Fibroblast of skin of right biceps (primary cell): ENCODE data around the gene SMARCA2.

Experiments used
- DNase-seq: peaks from one replicate; pipeline ENCODE4 v3.0.0-alpha.2; 2013

SMARCA2 gene

DNA sequence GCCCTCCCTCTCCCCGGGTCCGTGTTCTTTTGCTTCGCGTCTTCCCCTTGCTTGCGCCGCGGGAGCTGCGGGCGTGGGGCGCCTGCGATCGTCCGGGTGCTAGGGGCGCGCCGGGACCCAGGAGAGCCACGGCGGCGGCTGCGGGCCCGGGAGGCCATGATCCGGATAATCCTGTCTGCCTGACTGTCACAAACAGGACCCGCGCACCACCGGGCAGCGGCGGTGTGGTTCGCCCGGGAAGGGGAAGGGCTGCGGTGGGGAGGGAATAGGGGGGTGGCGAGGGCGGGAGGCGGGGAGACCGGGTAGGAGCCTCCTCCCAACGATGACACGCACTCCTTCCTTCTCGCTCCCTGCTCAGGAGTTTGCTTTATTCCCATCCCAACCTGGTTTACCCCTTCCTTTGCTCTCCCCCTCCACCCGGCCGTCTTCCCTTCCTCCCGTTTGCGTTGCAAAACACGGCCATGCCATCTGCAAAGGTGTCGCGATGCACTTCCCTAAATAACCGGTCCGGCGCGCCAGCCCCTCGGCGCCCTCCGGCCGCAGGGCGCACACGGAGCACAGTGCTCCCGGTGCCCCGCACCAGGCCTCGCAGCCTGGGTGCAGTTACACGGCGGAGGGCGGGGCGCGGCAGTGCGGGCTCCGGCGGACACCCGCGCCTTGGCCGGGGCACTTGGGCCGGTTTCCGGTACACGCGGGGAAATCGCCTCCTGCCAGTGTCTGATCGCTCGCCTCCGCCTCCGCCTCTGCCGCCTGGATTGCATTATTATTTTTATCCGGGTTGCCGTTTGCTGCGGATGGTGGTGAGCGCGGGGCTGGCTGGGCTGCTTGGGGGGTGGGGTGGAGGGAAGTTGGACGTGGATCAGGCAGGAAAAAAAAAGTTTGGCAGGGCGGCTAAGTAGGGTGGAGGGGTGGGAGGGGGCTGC, 1.5 kb downstream of the SMARCA2 start:
- DNase-seq, result peak; percentile 83

DNA sequence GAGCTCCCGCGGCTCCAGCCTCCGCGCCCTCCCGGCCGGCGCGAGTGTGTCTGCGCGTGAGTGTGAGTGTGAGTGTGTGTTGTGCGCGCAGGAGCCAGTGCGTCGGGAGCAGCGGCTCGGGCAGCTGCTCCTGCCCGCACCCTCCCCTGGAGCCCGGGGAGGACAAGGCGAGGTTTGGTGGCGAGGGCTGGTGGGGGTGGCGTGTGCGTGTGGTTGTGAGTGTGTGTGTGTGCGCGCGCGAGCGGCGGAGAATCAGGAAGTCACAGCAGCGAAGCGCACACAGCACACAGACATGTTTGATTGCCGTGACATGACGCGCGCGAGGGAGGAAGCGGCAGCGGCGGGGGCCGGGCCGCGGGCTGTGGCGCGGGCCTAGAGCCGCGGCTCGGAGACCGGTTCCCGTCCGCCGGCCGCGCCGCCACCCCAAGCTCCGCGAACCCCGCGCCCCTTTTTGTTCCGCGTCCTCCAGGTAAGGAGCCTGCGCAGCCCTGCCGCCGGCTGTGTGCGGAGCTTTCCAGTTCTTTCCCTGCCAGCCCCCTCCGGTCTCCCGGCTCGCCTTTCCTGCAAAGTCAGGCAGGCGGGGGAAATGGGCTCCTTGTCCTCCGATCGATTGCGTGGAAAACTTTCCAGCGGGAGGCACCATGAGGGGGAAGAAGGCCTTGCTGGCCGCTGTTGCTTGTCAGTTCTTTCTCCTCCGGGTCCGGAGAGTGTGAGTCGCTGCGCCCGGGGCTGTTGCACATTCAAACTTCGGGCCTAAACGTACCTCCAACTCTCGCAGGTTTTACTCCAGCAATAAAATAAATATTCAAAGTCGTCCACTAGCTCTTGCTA, 2.4 kb downstream of the SMARCA2 start:
- peak; percentile 82 for DNase-seq

DNA sequence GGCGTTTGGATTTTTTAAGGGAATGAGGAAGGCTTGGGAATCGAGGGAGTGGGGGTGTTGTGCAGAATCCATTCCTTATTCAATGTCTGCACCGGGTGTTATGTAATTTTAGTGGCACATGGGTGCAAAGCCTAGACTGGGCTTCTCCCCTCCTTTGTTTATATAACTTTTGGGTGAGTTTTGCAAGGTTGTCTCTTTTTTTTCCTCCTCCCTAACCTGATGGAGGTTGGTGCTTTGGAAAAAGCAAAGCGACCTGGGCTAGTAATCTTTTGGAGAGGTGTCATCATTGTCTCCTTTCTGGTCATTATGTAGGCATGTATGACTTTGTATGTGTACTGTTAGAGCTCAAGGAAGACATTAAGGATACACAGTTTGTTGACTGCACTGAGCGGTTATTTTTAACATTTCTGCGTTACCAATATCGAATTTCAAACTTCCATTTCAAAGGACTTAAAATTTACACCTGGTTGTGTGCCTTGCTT, 3.1 kb downstream of the SMARCA2 start:
- DNase-seq, result peak; percentile 11

DNA sequence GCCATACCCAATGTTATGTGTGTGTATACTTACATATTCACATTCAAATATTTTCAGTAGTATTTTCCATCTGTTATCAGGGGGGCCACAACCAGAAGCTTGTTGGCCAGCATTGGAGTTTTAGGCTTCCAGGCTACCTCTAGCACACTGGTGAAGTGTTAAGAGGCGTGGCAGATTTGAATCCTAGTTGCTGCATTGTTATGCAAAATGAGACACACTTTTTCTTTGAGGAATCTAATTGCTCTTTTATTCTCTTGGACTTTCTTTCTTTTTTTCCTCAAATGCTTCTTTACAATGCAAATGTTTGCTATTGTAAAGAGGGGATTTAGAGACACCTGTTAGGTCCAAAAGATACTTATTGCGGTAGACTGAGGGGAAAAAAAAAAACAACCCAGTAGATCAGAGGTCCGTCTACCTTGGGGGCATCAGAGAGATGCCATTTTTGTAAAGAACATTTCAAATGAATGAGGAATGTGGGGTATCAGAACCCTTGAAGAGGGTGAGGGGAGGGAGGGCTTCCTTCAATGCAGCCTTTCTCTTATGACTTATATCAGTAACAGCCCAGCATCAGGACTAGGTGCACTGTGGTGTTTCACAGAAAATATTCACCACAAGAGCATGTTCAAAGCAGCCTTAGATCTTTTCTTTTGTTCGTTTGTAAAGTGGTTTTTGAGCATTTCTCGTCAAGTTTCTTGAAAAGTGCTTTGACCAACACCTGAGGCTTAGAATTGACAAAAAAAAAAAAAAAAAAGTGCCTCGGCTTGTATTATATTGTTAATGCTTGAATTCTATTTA, 3.8 kb downstream of the SMARCA2 start:
- no peak for DNase-seq

DNA sequence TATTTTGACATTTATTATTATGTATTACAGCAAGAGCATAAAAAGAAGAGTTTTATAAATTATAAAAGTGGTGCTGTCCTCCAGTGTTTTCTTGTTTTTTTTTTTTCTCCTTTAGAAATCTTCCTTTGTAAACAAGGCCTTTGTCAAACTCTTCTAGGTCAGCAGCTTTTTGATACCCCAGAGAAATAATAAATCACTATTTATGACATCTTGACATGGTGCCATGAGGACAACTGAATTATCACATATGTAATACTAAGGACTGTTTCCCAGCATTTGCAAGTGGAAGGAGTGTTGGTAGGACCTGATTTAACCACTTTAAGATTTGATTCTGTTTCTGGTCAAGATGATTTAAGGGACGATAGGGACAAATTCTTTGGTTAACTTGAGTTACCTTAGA, 4.6 kb downstream of the SMARCA2 start:
- no peak for DNase-seq

DNA sequence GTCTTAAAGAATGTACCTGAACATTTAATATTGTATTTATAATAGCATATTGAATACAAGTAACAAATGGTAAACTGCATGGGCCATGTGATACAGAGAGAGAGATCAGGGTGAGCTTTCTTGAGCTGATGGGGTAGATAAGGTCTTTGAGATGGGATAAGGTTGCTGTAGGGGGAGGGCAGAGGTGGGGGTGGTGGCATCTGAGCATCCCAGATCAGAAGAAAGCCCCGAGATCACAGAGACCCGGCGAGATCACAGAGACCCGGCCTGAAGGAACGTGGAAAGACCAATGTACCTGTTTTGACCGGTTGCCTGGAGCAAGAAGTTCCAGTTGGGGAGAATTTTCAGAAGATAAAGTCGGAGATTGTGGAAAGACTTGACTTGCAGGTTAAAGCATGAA, 6.6 kb downstream of the SMARCA2 start:
- DNase-seq, result no peak

DNA sequence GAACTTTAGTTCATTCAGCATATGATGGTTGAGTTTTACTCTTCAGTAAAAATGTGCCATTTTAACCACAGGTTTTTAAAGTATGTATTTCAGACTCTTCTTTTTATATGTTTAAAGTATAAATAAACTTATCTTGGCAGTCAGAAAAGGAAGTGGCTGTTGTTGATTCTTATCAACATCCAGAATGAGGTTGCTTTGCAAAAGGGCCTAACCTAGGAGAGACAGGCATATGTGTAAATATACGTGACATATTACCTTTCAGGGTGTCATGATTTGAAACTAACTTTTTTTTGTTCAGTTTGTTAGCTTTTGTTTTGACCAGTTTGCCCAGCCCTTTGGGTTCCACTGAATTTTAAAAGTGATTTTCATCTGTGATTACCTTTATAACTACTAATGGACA, 7.4 kb downstream of the SMARCA2 start:
- no peak for DNase-seq

DNA sequence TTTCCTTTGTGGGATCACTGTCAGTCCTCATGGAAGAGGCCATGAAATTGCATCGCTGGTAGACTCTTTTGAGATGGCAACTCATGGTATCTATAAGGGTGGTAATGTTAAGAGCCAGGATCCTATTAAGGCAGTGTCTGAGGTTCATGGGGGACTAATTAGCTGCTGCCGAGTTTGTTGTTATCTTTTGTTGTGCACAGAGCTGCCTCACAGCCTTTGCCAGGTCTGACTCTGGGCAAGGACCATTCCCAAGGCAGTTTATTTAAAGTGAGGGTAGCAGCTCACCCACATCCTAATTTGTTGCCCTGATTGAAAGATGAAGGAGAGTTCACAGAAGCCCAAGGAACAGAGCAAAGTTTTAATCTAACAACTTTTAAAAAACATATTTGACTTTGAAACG, 7.9 kb downstream of the SMARCA2 start:
- DNase-seq, result no peak

DNA sequence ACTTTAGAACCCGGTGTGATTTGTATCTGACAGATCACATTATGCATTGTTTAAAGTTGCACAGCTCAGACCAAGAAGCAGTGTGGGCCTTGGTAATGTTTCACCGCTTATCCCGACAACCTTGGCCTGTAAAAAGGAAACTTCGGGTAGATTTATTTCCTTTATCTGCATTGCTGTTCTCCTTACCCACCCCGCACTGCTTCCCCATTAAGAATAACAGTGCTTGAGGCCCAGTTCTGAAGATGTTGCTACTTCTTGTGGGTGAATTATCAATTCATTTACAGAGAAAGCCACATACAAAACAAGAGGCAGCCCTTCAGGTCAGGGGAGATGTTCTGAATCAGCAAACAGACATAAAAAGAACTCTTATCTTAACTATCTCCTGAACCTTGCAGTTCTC, 8.4 kb downstream of the SMARCA2 start:
- no peak for DNase-seq

DNA sequence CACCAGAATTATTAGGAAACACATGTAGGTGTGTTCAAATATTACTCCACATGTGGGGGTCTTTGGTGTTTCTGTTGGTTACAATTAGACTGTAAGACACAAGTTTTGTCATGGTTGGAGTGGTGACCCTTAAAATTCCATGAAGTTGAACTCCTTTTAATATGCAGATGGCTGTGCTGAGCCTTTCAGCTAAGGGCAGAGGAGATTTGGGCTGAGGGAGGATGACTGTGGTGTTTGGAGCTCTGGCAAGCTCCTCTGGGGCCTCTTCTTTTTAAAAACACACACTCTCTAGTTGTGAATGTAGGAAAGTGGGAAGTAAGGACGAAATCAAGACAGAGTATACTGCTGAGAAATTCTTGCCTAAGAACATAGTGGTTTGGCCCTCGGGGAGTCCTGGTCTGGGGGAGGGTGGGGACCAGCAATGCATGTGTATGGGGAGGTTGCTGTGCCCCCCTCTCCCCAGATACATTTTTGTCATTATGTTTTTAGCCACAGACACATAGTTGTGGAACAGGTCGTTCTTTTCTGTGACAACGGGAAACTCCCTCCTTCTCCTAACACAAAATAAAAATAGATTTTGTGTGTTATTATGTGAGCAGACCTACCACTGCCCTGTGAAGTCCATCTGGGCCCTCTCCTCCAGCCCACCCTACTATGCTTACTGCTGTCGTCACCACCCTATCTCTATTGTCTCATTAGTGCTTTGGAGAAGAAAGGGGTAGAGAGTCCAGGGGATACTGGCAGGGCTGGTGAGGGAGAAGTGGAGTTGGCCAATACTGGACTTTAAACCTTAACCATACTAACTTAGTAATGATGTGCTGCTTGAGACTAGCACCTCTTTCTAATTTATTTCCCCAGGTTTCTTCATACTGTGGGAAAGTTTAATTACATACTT, 10.0 kb downstream of the SMARCA2 start:
- DNase-seq, result peak; percentile 53

DNA sequence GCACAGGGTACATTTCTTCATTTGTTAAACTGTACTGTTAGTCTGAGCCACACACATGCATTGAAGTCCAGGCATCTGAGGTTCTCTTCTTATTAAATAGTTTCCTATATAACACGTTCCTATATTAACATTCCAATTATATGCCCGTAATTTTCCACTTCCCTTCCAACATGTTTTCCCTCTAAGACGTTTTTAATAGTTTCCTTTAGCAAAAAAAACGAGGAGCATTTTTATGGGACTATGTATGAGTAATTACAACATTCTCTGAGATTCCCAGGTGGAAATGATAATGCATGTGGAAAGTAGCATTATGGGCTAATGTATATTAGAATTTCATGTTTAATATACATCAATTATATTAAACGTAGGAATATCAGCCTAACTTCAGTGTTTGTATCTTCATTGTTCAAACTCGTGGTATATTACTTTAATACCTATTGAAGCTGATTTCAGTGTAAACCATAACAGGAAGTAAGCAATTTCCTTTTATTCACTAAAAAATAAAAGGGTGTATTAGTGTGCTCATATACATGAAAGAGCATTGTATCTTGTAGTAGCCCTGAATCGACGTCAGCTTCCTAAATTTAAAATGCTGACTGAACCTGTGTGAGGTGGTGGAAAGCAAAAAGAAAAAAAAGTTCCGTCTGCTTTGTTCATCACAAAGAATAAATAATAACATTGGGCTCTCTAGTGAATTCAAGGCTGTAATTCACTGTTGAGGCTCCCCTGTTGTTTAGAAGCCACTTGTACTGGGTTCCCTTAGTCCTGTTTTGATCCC, 11.3 kb downstream of the SMARCA2 start:
- peak; percentile 50 for DNase-seq

DNA sequence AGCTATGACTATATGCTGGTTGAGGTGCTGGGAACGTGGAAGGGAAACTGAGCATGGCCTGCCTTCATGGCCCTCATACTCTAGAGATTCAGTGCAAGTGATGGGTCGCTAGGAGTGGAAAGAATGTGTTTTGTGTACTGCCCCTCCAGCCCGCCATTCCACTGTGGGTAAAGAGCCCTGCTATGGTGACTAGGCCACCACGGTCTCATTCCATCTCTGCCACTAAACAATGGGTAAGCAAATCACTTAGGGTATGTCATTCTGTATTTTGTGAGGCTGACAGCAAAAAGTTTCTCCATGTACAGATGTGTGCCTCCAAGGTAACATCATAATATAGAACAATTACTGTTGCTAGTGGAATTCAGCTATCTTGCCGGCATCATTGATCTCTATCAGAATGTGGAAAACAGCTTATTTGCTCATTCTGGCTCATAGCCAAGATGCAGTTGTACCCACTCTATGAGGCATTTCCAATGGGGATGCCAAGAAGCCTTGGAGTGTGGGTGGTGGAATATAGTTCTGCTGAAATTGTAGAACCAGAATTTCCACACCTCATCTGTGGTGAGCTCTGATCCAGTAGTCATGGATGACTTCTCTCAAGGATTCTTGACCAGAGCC, 12.5 kb downstream of the SMARCA2 start:
- DNase-seq, result no peak

DNA sequence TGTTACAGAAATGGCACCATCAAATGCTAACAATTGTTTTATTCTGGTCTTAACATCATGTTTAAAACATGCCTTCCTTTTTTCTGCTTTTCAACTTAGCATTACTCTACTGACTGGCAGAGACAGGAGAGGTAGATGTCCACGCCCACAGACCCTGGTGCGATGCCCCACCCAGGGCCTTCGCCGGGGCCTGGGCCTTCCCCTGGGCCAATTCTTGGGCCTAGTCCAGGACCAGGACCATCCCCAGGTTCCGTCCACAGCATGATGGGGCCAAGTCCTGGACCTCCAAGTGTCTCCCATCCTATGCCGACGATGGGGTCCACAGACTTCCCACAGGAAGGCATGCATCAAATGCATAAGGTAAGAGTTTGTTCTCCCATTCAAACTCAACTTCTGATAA, 13.7 kb downstream of the SMARCA2 start:
- no peak for DNase-seq

DNA sequence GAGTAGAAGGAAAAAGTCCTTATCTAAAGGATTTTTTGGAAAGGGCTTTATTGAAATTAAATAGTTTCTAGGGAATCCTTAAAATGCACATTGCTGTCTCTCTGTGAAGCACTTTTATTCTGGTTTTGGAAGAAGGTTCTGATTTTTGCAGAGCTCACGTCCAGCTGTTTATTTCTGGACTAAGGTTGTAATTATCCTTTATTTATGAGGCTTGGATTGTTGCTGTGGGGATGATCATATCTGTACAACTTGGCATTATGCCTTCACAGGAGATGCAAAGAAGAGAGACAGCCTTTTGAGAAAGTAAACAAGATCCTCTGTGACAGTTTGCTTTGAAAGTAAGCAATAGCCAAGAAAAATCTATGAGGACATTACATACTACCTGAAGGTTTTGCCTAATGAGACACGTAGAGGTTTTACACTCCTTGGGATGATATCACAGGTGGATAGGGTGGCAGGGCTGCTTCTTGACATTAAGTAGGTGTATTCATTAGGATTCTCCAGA, 14.6 kb downstream of the SMARCA2 start:
- DNase-seq, result no peak

DNA sequence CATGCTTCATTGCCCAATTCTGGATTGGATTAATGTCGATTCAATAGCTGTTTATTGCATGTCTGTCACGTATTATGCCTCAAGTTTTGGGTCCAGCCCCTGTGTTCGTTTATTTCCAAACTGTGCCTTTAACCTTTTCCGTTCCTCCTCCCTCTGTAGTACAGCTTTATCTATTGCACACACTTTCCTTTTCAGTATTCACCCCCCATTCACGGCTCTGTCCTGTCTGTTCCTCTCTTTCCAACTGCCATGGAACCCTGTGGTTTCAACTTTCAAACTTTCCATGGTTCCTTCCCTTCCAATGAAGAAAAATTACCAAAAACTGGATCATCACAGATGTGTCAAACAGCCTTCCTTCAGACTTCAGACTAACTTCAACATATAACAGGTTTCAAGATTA, 17.1 kb downstream of the SMARCA2 start:
- no peak for DNase-seq

DNA sequence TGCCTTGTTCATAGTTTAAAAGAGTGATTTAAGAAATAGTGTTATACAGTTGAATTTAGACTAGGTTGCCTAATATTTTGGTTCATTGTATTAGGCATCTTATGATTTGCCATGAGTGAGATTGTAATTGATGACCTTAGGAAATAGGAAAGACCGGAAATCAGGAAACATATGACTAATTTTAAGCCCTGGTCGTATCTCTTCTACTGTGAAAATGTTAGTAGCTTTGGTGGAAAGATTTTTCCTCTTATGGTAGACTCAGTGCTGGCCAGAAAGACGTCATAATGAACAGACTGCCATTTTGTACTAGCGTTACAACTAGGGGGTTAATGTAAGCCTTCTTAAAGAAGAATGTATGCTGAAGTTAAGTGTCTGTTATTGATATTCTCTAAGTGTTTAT, 21.7 kb downstream of the SMARCA2 start:
- no peak for DNase-seq

DNA sequence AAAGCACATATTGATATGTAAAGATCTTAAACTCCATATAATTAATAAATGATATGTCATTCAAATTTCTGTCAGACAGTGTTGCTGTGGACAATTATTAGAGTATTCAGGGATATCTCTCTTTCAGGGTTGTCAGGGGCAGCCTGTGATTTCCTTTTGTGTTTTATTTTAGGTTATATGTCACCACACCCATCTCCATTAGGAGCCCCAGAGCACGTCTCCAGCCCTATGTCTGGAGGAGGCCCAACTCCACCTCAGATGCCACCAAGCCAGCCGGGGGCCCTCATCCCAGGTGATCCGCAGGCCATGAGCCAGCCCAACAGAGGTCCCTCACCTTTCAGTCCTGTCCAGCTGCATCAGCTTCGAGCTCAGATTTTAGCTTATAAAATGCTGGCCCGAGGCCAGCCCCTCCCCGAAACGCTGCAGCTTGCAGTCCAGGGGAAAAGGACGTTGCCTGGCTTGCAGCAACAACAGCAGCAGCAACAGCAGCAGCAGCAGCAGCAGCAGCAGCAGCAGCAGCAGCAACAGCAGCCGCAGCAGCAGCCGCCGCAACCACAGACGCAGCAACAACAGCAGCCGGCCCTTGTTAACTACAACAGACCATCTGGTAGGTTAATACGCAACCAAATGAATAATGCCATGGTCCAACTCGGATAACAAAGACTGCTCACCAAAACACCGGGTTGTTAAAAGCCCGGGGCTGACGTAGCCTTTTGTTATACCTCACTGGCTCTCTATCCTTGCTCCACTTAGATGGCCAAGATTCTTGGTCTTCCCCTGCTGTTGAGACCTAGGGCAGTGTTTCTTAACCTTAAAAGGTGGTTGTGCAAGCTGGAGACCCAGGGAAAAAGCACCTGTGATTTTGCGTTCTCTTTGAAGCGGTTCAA, 24.4 kb downstream of the SMARCA2 start:
- DNase-seq, result no peak

DNA sequence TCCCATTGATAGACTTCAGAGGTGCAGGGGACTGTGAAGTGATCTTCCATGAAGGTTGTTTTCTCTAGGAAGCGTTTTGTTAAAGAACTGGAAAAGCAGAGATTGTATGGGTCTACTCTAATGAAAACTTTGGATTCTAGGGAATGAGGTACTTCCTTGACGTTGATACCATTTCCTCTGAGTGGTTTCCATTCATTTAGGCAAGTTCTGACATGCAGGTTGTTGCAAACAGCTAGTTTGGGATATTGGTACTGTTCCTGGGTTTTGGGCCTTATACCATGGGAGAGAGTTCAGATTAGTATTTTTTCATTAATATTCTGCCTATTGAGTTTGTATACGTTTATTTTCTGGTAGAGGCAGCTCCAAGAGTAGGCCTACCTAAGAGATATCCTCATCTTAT, 25.7 kb downstream of the SMARCA2 start:
- DNase-seq, result no peak

DNA sequence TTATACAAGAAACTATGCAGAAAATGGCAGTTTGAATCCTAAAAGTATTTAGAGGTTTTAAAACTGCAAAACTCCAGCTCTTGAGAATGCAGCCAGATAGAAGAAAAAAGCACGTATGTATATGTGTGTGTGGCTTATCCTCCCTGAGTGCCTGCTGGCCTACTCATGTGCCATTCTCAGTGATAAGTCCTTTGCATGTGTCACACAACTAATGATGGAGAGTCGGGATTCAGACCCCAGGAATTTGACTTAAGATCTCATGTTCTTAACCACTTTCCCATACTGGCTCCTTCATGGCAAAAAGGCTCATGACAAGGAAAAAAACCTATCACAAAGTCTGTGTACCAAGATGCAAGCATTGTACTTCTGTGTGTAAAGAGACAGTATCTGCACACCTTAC, 26.6 kb downstream of the SMARCA2 start:
- DNase-seq, result peak; percentile 48
